Measurements from ENCODE around the gene STK39.
A peak's percentile ranks its signal among the peaks of the same experiment; 100 is the strongest.

The STK39 gene

GRCh38 chr2:168152902-168153530 is 94.4 kb downstream of the STK39 start:
- no peak overlapping the region for H3K4me3 ChIP-seq (ENCODE audit: low read length)
- no peaks in the 10 kb centered on the region for H3K27me3 ChIP-seq (ENCODE audit: insufficient read depth, low read length)
- peaks cover 35% of the 10 kb centered on the region for H3K36me3 ChIP-seq (ENCODE audit: insufficient read depth, low read length)
- H3K4me1 ChIP-seq (ENCODE audit: insufficient read depth, low read length) = no peaks in the 10 kb centered on the region
- no peaks in the 10 kb centered on the region for H3K9me3 ChIP-seq (ENCODE audit: low read length)
- no peak overlapping the region for H2AFZ ChIP-seq (ENCODE audit: low read depth, low read length)

- H3K4me1 ChIP-seq (ENCODE audit: insufficient read depth, low read length) = peaks cover 2% of the 10 kb centered on the region
- no peak overlapping the region for H2AFZ ChIP-seq (ENCODE audit: low read depth, low read length)
- peaks cover 23% of the 10 kb centered on the region for H3K36me3 ChIP-seq (ENCODE audit: insufficient read depth, low read length)
- no peaks in the 10 kb centered on the region for H3K9me3 ChIP-seq (ENCODE audit: low read length)
- H3K4me3 ChIP-seq (ENCODE audit: low read length) = no peak overlapping the region
- no peaks in the 10 kb centered on the region for H3K27me3 ChIP-seq (ENCODE audit: insufficient read depth, low read length)
Measured at GRCh38 chr2:168149986-168150385, 97.4 kb downstream of the STK39 start.

GRCh38 chr2:168149150-168149974 is 98.0 kb downstream of the STK39 start:
- no peak overlapping the region for H3K4me3 ChIP-seq (ENCODE audit: low read length)
- H3K9me3 ChIP-seq (ENCODE audit: low read length) = no peaks in the 10 kb centered on the region
- peaks cover 2% of the 10 kb centered on the region for H3K4me1 ChIP-seq (ENCODE audit: insufficient read depth, low read length)
- H3K27me3 ChIP-seq (ENCODE audit: insufficient read depth, low read length) = no peaks in the 10 kb centered on the region
- H2AFZ ChIP-seq (ENCODE audit: low read depth, low read length) = no peak overlapping the region
- peaks cover 23% of the 10 kb centered on the region for H3K36me3 ChIP-seq (ENCODE audit: insufficient read depth, low read length)

GRCh38 chr2:168147830-168148794 is 99.3 kb downstream of the STK39 start:
- H3K36me3 ChIP-seq (ENCODE audit: insufficient read depth, low read length) = peaks cover 22% of the 10 kb centered on the region
- H3K4me1 ChIP-seq (ENCODE audit: insufficient read depth, low read length) = peaks cover 2% of the 10 kb centered on the region
- no peaks in the 10 kb centered on the region for H3K27me3 ChIP-seq (ENCODE audit: insufficient read depth, low read length)
- no peak overlapping the region for H2AFZ ChIP-seq (ENCODE audit: low read depth, low read length)
- no peaks in the 10 kb centered on the region for H3K9me3 ChIP-seq (ENCODE audit: low read length)
- no peak overlapping the region for H3K4me3 ChIP-seq (ENCODE audit: low read length)

- Histone ChIP-seq H3K4me3 (ENCODE audit: low read length) (no peak overlapping the region), H3K4me1 (ENCODE audit: insufficient read depth, low read length) (peaks cover 2% of the 10 kb centered on the region), H2AFZ (ENCODE audit: low read depth, low read length) (no peak overlapping the region), H3K36me3 (ENCODE audit: insufficient read depth, low read length) (peaks cover 18% of the 10 kb centered on the region), H3K27me3 (ENCODE audit: insufficient read depth, low read length) (no peaks in the 10 kb centered on the region), H3K9me3 (ENCODE audit: low read length) (no peaks in the 10 kb centered on the region)
Measured at GRCh38 chr2:168146892-168147810, 100.2 kb downstream of the STK39 start.

GRCh38 chr2:168145426-168146310 is 101.7 kb downstream of the STK39 start:
- H3K4me1 ChIP-seq (ENCODE audit: insufficient read depth, low read length) = peaks cover 11% of the 10 kb centered on the region
- no peaks in the 10 kb centered on the region for H3K27me3 ChIP-seq (ENCODE audit: insufficient read depth, low read length)
- no peak overlapping the region for H2AFZ ChIP-seq (ENCODE audit: low read depth, low read length)
- H3K9me3 ChIP-seq (ENCODE audit: low read length) = no peaks in the 10 kb centered on the region
- H3K4me3 ChIP-seq (ENCODE audit: low read length) = no peak overlapping the region
- H3K36me3 ChIP-seq (ENCODE audit: insufficient read depth, low read length) = peaks cover 13% of the 10 kb centered on the region

- Histone ChIP-seq H3K36me3 (ENCODE audit: insufficient read depth, low read length) (peaks cover 13% of the 10 kb centered on the region), H3K9me3 (ENCODE audit: low read length) (no peaks in the 10 kb centered on the region), H3K4me3 (ENCODE audit: low read length) (no peak overlapping the region), H3K27me3 (ENCODE audit: insufficient read depth, low read length) (no peaks in the 10 kb centered on the region), H2AFZ (ENCODE audit: low read depth, low read length) (no peak overlapping the region), H3K4me1 (ENCODE audit: insufficient read depth, low read length) (peaks cover 17% of the 10 kb centered on the region)
Measured at GRCh38 chr2:168145011-168145410, 102.4 kb downstream of the STK39 start.

- H3K4me1 ChIP-seq (ENCODE audit: insufficient read depth, low read length) = peaks cover 28% of the 10 kb centered on the region
- H3K4me3 ChIP-seq (ENCODE audit: low read length) = no peak overlapping the region
- H3K9me3 ChIP-seq (ENCODE audit: low read length) = no peaks in the 10 kb centered on the region
- H3K36me3 ChIP-seq (ENCODE audit: insufficient read depth, low read length) = peaks cover 8% of the 10 kb centered on the region
- H3K27me3 ChIP-seq (ENCODE audit: insufficient read depth, low read length) = no peaks in the 10 kb centered on the region
- H2AFZ ChIP-seq (ENCODE audit: low read depth, low read length) = no peak overlapping the region
Measured at GRCh38 chr2:168143813-168144212, 103.6 kb downstream of the STK39 start.

GRCh38 chr2:168140892-168141291 is 106.5 kb downstream of the STK39 start:
- H3K27me3 ChIP-seq (ENCODE audit: insufficient read depth, low read length) = no peaks in the 10 kb centered on the region
- H2AFZ ChIP-seq (ENCODE audit: low read depth, low read length) = no peak overlapping the region
- no peaks in the 10 kb centered on the region for H3K9me3 ChIP-seq (ENCODE audit: low read length)
- peaks cover 5% of the 10 kb centered on the region for H3K36me3 ChIP-seq (ENCODE audit: insufficient read depth, low read length)
- peaks cover 57% of the 10 kb centered on the region for H3K4me1 ChIP-seq (ENCODE audit: insufficient read depth, low read length)
- no peak overlapping the region for H3K4me3 ChIP-seq (ENCODE audit: low read length)

- Histone ChIP-seq H3K9me3 (ENCODE audit: low read length) (no peaks in the 10 kb centered on the region), H3K27me3 (ENCODE audit: insufficient read depth, low read length) (no peaks in the 10 kb centered on the region), H3K36me3 (ENCODE audit: insufficient read depth, low read length) (peaks cover 12% of the 10 kb centered on the region), H2AFZ (ENCODE audit: low read depth, low read length) (no peak overlapping the region), H3K4me3 (ENCODE audit: low read length) (no peak overlapping the region), H3K4me1 (ENCODE audit: insufficient read depth, low read length) (peaks cover 64% of the 10 kb centered on the region)
Measured at GRCh38 chr2:168139852-168140251, 107.5 kb downstream of the STK39 start.

GRCh38 chr2:168138901-168139300 is 108.5 kb downstream of the STK39 start:
- no peaks in the 10 kb centered on the region for H3K9me3 ChIP-seq (ENCODE audit: low read length)
- H2AFZ ChIP-seq (ENCODE audit: low read depth, low read length) = no peak overlapping the region
- peaks cover 74% of the 10 kb centered on the region for H3K4me1 ChIP-seq (ENCODE audit: insufficient read depth, low read length)
- H3K4me3 ChIP-seq (ENCODE audit: low read length) = peak overlapping the region; percentile 16
- H3K36me3 ChIP-seq (ENCODE audit: insufficient read depth, low read length) = peaks cover 10% of the 10 kb centered on the region
- no peaks in the 10 kb centered on the region for H3K27me3 ChIP-seq (ENCODE audit: insufficient read depth, low read length)
